ENCODE measurements around the gene SNRPA1.

SNRPA1 gene

GRCh38 chr15:101246391-101246790, 48.7 kb downstream of the SNRPA1 start:
- in situ Hi-C loops (cut with MboI; ENCODE audit: low sequenced_read_pairs), result loop anchor here (10.0 kb wide), 1 partner anchor 72 kb away; no protein-coding TSS in a partner anchor

DNA sequence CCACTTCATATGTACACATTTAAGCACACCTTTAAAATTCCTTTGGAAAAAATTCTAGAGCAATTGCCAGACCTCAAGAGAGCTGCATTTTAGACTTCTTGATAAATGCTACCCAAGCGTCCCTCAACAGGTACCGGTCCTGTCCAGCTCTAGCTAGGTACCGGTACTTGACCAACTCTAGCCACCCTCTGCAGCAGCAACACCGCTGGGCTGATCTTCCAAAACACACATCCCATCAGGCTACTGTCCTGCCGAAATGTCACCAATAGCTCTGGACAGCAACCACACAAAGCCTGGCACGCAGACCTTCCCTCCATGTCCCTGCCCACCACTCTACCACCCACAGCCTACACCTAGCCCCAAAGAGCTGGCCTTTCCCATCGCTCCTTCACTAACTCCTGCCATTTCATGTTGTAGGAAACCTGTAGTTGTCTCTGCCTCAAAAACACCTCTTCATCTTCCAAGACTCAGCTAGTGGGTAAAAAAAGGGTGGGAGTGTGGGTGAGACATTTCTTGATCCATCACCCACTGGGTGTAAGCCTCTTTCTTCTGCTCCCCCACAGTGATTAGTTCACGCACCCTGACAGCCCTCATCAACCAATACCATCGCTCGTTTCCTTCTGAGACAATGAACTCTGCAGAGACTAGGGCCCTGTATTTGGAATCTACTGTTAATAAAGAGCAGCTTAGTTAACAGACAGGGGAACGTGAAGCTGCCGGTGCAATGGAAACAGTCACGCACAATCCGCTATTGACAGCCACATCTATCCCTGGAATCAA, 50.0 kb downstream of the SNRPA1 start:
- in situ Hi-C loops (cut with MboI; ENCODE audit: low sequenced_read_pairs), result loop anchor here (10.0 kb wide), 1 partner anchor 70 kb away; no protein-coding TSS in a partner anchor

DNA sequence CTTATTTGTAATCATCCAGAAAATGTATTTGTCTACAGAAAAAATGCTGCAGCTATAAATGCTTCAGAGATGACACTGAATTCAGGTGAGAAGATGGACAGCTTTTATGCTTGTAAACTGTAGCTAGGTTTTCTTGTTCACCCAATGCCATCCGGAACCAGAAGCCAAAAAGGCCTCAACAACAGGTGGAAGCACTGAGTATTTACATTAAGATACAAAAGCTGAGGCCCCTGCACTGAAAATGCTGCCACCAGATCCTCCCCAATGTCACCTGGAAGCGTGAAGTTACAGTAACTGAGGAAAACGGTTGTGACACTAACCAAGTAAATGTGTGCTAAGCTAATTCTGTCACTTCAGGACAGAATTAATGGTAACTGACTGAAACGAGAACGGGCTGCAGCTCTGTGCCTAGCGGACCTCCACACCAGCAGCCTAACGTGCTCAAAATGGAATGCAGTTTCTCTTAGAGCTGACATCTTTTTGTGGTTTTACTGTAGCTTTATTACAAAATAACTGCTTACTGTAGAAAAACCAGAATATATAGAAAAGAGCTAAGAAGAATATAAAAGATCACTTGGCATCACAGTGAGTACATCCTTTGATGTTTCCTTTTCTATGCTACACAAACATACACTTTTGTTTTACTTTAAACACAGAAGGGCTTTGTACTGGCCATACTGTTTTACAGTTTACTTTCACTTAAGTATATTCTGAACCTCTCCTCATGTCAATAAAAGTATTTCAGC, 50.8 kb downstream of the SNRPA1 start:
- in situ Hi-C loops (cut with MboI; ENCODE audit: low sequenced_read_pairs), result loop anchor here (10.0 kb wide), 1 partner anchor 69 kb away; no protein-coding TSS in a partner anchor

DNA sequence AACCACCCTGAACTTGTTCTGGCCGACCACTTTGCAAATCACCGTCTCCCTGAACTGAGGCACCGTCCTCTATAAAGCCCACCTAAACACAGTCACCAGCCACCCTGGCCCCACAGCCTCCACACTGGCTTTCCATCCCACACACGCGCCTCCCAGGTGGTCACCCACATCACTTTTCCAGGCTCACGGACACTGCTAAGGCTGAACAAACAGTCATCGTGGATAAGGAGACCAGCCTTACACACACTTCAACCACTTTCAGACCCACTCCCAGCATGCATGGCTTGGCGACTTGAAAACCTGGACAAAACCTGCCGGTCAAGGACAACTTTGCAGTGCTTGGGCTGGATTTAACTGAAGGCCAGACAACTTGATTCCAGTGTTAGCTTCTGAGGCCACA, 51.6 kb downstream of the SNRPA1 start:
- in situ Hi-C loops (cut with MboI; ENCODE audit: low sequenced_read_pairs), result loop anchor here (10.0 kb wide), 1 partner anchor 69 kb away; no protein-coding TSS in a partner anchor

DNA sequence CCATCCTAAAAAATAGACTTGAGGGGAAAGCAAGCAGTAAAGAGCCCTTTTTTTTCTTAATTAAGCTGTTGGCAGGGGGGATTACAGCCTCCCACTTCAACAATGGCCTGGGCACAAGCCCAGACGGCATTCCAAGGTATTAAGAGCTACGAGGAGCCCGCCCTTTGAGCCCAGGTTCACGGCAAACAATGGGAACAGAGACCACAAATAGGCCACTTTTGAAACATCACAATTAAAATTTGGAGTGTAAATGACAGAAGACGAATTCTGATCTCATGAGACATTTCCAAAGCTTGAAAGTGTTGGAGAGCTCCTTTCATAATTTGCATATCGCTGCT, 52.1 kb downstream of the SNRPA1 start:
- in situ Hi-C loops (cut with MboI; ENCODE audit: low sequenced_read_pairs), result loop anchor here (10.0 kb wide), 1 partner anchor 68 kb away; no protein-coding TSS in a partner anchor

GRCh38 chr15:101242160-101242998, 52.7 kb downstream of the SNRPA1 start:
- in situ Hi-C loops (cut with MboI; ENCODE audit: low sequenced_read_pairs), result loop anchor here (10.0 kb wide), 1 partner anchor 68 kb away; no protein-coding TSS in a partner anchor

DNA sequence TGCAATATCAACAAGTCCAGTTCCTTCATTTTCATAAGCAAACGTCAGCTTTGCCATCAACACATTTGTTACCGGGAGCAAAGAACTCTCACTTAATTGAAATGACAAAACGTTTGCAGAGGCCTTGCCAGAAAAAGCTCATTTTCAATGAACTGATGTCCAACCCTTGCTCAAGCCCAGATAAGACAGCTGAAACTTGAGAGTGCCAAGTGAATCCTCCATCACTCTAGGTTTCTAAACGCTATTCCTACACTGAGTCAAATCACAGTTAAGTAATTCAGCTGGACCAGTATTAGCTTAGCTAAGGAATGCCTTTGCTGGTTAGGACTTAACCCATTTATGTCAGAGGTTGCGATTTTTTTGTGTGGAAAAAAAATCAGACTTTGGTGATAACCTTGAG, 54.7 kb downstream of the SNRPA1 start:
- in situ Hi-C loops (cut with MboI; ENCODE audit: low sequenced_read_pairs), result loop anchor here (10.0 kb wide), 1 partner anchor 66 kb away; no protein-coding TSS in a partner anchor

GRCh38 chr15:101239724-101240136, 55.3 kb downstream of the SNRPA1 start:
- in situ Hi-C loops (cut with MboI; ENCODE audit: low sequenced_read_pairs), result loop anchor here (10.0 kb wide), 1 partner anchor 65 kb away; no protein-coding TSS in a partner anchor

GRCh38 chr15:101237251-101237650, 57.8 kb downstream of the SNRPA1 start:
- in situ Hi-C loops (cut with MboI; ENCODE audit: low sequenced_read_pairs), result no loop called here

GRCh38 chr15:101233651-101234280, 61.3 kb downstream of the SNRPA1 start:
- in situ Hi-C loops (cut with MboI; ENCODE audit: low sequenced_read_pairs), result no loop called here

DNA sequence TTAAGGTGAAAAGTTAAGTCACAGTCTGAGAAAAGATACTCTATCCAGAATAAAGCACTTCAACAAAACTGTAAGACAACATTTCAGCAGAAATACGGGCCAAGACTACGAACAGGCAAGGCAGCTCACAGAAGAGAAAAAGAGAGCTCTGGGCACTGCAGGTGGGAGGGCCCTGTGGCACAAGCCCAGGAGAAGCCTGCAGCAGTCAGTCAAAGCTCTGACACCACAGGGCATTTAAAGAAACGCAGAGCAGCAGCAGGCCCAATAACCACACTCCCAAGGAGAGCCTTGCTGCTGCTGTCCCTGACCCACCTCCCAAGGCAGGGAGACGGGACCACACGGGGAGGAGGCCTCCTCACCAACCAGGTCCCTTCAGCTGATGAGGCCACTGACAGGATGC, 62.4 kb downstream of the SNRPA1 start:
- in situ Hi-C loops (cut with MboI; ENCODE audit: low sequenced_read_pairs), result no loop called here
